Tibial artery (tissue), 4 donors: ENCODE data around the gene C12orf57.

Source experiments
- DNase-seq, 2 donors: peaks; one replicate each; pipeline ENCODE4 v3.0.0-alpha.2; 2019
- H3K27ac ChIP-seq, 2 donors: fragments of 200-600 bp; sonication (generic) in 1 of 2; 1 replicate in 1 of 2; 2 replicates in 1 of 2; pipeline ENCODE4 v1.5.1; 2018 to 2019; ENCODE audit warnings: mild to moderate bottlenecking in 1 of 2
- H3K27me3 ChIP-seq, 2 donors: fragments of 200-600 bp; sonication (generic) in 1 of 2; one replicate each; pipeline versions ENCODE4 v1.5.1 to v1.6.0; 2016 to 2019
- H3K36me3 ChIP-seq, 3 donors: fragments of 200-600 bp; sonication (generic) in 2 of 3; one replicate each; pipeline ENCODE4 v1.5.1; 2016 to 2019; ENCODE audit warnings: mild to moderate bottlenecking in 2 of 3
- H3K4me1 ChIP-seq, 4 donors: fragments of 200-600 bp; sonication (generic) in 2 of 4; 1 replicate in 3 of 4; 2 replicates in 1 of 4; pipeline ENCODE4 v1.5.1; 2016 to 2019
- H3K4me3 ChIP-seq, 2 donors: fragments of 200-600 bp; sonication (generic) in 1 of 2; 1 replicate in 1 of 2; 2 replicates in 1 of 2; pipeline ENCODE4 v1.5.1; 2018 to 2019; ENCODE audit warnings: mild to moderate bottlenecking in 2 of 2
- H3K9me3 ChIP-seq, 3 donors: fragments of 200-600 bp; sonication (generic) in 1 of 3; one replicate each; pipeline ENCODE4 v1.5.1; 2016 to 2019
- intact Hi-C: fragments of 100-400 bp; cut with DNase I; formaldehyde crosslinking; loops from one replicate; pipeline ENCODE4 v1.15.0; 2023; ENCODE audit warnings: low total_unique reads
- TF ChIP-seq, protein P1 (sequence below), 2 experiments: fragments of 200-600 bp in 1 of 2; fragments of 450-650 bp in 1 of 2; IDR thresholded peaks; one replicate each; pipeline ENCODE4 v1.5.1; 2017 to 2019; ENCODE audit warnings: antibody characterized with exemption in 2 of 2, mild to moderate bottlenecking in 1 of 2, moderate library complexity in 1 of 2

C12orf57 gene

DNA sequence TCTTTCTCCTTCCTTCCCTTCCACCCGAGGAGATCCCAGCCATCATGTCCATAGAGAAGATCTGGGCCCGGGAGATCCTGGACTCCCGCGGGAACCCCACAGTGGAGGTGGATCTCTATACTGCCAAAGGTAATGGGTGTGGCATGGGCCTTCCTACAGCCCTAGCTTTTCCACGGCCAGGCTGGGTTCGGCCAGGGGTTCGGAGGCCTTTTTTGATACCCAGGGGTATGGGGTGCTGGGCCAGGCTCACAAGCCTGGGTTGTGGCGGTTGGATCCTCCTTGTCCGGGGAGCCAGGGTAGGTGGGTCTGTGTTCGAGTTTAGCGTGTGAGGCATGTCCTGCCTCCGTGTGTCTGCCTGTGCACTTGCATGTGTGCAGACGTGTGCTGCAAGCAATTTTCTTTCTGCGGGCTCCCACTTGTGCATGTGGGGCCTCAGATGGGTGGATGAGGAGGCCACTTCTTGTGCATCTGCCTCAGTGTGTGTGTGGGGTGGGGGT is 28.0 kb upstream of the C12orf57 start:
- DNase-seq: no peak
- intact Hi-C loops: no loop called here
- H3K36me3 ChIP-seq: peaks cover 0 to 44% (median 15%) of the 10 kb centered on the region in 3 donors
- H3K9me3 ChIP-seq: no peaks in the 10 kb centered on the region
- H3K4me1 ChIP-seq: peaks cover 0 to 19% (median 16%) of the 10 kb centered on the region in 4 donors
- TF ChIP-seq, protein P1, sequence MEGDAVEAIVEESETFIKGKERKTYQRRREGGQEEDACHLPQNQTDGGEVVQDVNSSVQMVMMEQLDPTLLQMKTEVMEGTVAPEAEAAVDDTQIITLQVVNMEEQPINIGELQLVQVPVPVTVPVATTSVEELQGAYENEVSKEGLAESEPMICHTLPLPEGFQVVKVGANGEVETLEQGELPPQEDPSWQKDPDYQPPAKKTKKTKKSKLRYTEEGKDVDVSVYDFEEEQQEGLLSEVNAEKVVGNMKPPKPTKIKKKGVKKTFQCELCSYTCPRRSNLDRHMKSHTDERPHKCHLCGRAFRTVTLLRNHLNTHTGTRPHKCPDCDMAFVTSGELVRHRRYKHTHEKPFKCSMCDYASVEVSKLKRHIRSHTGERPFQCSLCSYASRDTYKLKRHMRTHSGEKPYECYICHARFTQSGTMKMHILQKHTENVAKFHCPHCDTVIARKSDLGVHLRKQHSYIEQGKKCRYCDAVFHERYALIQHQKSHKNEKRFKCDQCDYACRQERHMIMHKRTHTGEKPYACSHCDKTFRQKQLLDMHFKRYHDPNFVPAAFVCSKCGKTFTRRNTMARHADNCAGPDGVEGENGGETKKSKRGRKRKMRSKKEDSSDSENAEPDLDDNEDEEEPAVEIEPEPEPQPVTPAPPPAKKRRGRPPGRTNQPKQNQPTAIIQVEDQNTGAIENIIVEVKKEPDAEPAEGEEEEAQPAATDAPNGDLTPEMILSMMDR (IDR thresholded peaks at IDR 0.05): no peak
- no peaks in the 10 kb centered on the region for H3K27me3 ChIP-seq
- peak overlapping the region; percentile 68 to 72 for H3K4me3 ChIP-seq
- H3K27ac ChIP-seq: peak overlapping the region; percentile 96 to 97

DNA sequence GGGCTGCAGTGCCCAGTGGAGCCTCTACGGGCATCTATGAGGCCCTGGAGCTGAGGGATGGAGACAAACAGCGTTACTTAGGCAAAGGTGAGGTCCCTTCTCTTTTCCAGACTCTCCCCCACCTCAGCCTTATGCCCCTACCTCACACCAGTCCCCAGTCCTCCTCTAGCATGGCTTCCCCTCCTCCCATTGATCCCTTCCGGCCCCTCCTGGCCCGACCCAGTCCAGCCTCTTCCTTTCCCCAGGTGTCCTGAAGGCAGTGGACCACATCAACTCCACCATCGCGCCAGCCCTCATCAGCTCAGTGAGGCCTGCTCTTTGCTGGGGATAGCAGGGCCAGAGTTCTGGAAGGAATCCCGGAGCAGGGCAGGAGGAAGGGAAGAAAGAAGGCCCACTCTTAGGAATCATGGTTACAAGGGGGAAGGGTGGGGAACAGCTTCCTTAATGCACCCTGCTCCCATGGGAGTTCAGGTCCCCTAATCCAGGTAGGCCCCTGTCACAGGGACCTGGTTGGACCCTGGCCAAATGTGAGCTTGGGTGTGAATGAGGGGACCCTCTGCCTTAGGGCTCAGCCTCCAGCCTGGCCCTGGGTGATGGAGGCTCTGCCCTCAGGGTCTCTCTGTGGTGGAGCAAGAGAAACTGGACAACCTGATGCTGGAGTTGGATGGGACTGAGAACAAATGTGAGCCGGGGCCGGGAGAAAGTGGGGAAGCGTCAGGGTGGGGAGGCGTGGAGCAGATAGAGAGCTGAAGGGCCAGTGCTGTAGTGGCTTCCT is 27.2 kb upstream of the C12orf57 start:
- Histone ChIP-seq H3K27ac (peak overlapping the region; percentile 22 to 96), H3K4me1 (peaks cover 0 to 19% (median 16%) of the 10 kb centered on the region in 4 donors), H3K27me3 (no peaks in the 10 kb centered on the region), H3K4me3 (no peak overlapping the region), H3K36me3 (peaks cover 0 to 51% (median 21%) of the 10 kb centered on the region in 3 donors), H3K9me3 (no peaks in the 10 kb centered on the region)
- peak in 1 of 2 donors; percentile 67 for DNase-seq
- intact Hi-C loops: no loop called here
- TF ChIP-seq, protein P1 (IDR thresholded peaks at IDR 0.05): no peak

DNA sequence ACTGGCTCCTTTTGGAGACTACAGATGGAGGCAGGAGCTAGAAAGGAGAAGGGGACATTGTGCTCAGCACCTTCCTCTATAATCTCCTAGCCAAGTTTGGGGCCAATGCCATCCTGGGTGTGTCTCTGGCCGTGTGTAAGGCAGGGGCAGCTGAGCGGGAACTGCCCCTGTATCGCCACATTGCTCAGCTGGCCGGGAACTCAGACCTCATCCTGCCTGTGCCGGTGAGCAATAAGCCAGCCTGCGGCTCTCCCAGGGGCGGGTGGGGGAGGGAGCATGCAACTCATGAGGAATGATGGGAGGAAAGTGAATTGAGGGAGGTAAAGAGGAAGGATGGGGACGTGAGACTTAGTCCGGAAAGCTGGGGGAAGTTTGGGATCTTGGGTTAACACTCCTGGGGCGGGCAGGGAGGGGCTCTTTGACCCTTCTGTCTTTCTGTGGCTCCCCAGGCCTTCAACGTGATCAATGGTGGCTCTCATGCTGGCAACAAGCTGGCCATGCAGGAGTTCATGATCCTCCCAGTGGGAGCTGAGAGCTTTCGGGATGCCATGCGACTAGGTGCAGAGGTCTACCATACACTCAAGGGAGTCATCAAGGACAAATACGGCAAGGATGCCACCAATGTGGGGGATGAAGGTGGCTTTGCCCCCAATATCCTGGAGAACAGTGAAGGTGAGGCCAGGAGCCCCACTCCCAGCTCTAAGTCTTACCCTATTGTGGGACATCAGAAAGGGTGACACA is 26.2 kb upstream of the C12orf57 start:
- Histone ChIP-seq H3K4me1 (peaks cover 0 to 19% (median 16%) of the 10 kb centered on the region in 4 donors), H3K4me3 (no peak overlapping the region), H3K36me3 (peaks cover 0 to 61% (median 30%) of the 10 kb centered on the region in 3 donors), H3K27ac (no peak overlapping the region), H3K9me3 (no peaks in the 10 kb centered on the region), H3K27me3 (no peaks in the 10 kb centered on the region)
- DNase-seq: peak in 1 of 2 donors; percentile 51
- intact Hi-C loops: no loop called here
- TF ChIP-seq, protein P1 (IDR thresholded peaks at IDR 0.05): no peak

DNA sequence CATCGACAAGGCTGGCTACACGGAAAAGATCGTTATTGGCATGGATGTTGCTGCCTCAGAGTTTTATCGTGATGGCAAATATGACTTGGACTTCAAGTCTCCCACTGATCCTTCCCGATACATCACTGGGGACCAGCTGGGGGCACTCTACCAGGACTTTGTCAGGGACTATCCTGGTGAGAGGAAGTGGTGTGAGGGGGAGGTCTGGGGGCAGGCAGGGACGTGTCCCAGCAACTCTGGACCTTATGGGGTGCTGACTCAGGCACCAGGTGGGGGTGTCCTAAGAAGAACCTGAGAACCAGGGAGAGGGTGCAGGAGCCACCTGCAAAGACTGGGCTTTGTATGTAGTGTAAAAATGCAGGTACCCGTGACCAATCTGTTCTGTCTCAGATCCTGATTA is 24.2 kb upstream of the C12orf57 start:
- H3K27ac ChIP-seq: no peak overlapping the region
- intact Hi-C loops: no loop called here
- H3K27me3 ChIP-seq: no peaks in the 10 kb centered on the region
- peaks cover 0 to 74% (median 30%) of the 10 kb centered on the region in 3 donors for H3K36me3 ChIP-seq
- TF ChIP-seq, protein P1 (IDR thresholded peaks at IDR 0.05): no peak
- H3K9me3 ChIP-seq: no peaks in the 10 kb centered on the region
- DNase-seq: peak in 1 of 2 donors; percentile 63
- peaks cover 0 to 22% (median 17%) of the 10 kb centered on the region in 4 donors for H3K4me1 ChIP-seq
- H3K4me3 ChIP-seq: no peak overlapping the region

DNA sequence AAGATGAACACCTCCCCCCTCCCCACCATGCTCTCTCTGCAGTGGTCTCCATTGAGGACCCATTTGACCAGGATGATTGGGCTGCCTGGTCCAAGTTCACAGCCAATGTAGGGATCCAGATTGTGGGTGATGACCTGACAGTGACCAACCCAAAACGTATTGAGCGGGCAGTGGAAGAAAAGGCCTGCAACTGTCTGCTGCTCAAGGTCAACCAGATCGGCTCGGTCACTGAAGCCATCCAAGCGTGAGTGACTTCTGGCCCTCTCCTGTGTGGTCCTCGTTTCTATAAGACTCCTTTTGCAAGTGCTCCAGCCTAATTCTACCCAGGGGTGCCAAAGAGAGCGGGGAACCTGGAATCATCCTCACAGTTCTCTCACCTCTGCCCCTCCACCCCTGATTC is 22.3 kb upstream of the C12orf57 start:
- peaks cover 0 to 68% (median 28%) of the 10 kb centered on the region in 3 donors for H3K36me3 ChIP-seq
- TF ChIP-seq, protein P1 (IDR thresholded peaks at IDR 0.05): no peak
- peaks cover 7 to 28% (median 23%) of the 10 kb centered on the region in 4 donors for H3K4me1 ChIP-seq
- intact Hi-C loops: no loop called here
- peak in 1 of 2 donors; percentile 51 for DNase-seq
- H3K27ac ChIP-seq: no peak overlapping the region
- H3K9me3 ChIP-seq: no peaks in the 10 kb centered on the region
- H3K27me3 ChIP-seq: no peaks in the 10 kb centered on the region
- no peak overlapping the region for H3K4me3 ChIP-seq
